HG02798 (cell line): ENCODE measurements around the gene CCDC136.

ENCODE experiments used
- ATAC-seq: cut with Tn5 transposase; IDR thresholded peaks from one replicate; pipeline ENCODE4 v1.9.1; 2021; ENCODE audit warnings: mild to moderate bottlenecking; ENCODE audit not compliant: unreplicated experiment, poor library complexity

Gene CCDC136

DNA sequence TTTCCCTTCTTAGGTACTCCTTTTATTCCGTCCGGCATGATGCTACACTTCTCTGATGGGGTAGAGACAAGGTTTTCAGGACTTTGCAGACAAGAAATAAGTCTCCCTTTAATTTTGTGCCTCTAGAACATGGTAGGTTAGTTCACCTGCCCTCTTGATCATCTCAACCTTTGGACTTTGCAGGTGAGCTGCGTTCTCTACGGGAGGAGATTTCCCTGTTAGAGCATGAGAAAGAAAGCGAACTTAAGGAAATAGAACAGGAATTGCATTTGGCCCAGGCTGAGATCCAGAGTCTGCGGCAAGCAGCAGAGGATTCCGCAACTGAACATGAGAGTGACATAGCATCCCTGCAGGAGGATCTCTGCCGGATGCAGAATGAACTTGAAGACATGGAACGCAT, 9.2 kb downstream of the CCDC136 start:
- ATAC-seq, result no peak

DNA sequence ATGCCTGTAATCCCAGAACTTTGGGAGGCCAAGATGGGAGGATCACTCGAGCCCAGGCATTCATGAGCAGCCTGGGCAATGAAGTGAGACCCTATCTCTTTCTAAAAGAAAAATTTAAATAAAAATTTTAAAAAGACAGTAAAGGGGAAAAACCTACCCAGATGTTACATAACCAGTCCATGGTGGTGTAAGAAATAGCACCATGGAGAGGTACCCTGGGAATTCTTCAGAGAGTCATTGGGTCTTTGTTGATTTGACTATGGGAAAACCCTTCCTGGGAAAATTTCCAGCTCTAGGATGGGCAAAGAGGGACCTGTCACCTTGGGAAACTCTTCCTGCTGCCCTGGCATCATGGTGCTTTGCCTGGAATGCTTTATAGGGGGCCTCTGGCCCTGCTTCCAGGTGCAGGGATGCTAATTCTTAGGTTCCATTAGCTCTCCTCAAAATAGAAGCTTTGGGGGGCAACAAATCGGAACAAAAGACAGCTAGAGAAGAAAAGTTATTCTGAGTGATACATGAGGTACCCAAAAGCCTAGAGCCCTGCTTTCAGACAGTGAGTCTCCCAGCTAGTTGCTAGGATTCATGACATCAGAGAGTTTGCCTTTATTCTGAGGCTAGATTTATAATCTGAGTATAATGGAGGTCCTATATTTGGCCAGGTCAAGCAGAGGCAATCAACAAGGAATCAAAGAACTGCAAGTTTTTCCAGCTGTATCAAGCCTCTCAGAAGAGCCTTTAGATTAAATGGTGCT, 10.1 kb downstream of the CCDC136 start:
- ATAC-seq, result no peak

DNA sequence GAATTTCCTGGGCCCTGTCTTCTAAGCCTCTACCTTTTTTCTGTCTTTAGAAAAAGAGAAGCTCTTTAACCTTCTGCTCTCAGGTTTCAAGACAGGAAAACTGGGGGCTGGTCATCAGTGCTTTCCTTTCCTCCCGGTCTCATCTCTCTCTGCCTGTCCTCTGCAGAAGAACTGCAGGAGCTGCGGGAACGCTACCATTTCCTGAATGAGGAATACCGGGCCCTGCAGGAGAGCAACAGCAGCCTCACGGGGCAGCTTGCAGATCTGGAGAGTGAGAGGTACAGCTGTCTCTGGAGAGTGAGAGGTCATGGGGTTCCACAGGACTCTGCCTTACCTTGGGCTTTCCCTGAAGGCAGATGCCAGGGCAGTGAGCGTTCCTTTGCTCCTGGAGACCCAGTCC, 12.7 kb downstream of the CCDC136 start:
- ATAC-seq, result no peak

DNA sequence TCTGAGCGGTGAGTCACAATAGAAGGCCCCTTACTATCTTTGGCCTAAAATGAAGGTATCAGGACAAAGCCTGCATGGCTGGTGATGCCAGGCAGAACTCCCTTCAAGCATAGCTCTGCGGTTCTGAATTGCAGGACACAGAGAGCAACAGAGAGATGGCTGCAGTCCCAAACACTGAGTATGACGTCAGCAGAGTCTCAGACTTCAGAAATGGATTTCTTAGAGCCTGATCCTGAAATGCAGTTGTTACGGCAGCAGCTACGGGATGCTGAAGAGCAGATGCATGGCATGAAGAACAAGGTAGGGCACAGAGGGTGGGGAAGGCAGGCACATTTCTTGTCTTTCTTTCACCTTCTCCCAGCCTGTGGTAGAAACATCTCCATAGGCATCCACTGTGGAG, 13.5 kb downstream of the CCDC136 start:
- no peak for ATAC-seq

- ATAC-seq, result no peak
Measured at GRCh38 chr7:128807191-128807590, 15.4 kb downstream of the CCDC136 start.

DNA sequence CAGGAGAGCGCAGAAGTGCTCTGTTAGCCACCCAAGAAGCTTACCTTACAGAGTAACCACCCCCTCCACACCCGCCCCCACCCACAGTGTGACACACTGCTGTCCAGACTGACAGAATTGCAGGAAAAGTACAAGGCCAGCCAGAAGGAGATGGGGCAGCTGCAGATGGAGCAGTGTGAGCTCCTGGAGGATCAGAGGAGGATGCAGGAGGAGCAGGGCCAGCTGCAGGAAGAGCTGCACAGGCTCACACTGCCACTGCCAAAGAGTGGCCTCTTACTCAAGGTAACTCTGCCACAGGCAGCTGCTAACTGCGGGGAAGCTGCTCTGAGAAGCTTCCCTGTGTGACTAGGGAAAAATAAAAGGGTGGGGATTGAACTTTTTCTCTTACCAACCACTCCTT, 17.6 kb downstream of the CCDC136 start:
- ATAC-seq, result no peak

- ATAC-seq, result no peak
Measured at GRCh38 chr7:128810473-128810872, 18.7 kb downstream of the CCDC136 start.

GRCh38 chr7:128810997-128811396, 19.2 kb downstream of the CCDC136 start:
- ATAC-seq, result no peak

- ATAC-seq, result no peak
Measured at GRCh38 chr7:128811631-128812430, 20.1 kb downstream of the CCDC136 start.

GRCh38 chr7:128812514-128813168, 20.9 kb downstream of the CCDC136 start:
- ATAC-seq, result no peak

DNA sequence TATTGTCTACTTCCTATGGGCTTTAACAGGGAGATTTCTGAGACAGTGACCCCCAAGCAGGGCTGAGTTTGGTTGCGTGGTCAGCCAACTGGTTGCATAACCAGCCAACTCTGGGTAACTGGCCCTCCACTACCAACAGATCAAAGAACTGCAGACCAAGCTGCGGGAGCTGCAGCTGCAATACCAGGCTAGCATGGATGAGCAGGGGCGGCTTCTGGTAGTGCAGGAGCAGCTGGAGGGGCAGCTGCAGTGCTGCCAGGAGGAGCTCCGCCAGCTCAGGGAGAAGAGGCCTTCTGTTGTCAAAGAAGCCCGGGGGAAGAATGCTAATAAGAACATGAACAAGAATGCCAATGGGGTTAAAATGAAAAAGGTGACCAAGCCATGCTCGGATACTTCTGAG, 22.7 kb downstream of the CCDC136 start:
- no peak for ATAC-seq

DNA sequence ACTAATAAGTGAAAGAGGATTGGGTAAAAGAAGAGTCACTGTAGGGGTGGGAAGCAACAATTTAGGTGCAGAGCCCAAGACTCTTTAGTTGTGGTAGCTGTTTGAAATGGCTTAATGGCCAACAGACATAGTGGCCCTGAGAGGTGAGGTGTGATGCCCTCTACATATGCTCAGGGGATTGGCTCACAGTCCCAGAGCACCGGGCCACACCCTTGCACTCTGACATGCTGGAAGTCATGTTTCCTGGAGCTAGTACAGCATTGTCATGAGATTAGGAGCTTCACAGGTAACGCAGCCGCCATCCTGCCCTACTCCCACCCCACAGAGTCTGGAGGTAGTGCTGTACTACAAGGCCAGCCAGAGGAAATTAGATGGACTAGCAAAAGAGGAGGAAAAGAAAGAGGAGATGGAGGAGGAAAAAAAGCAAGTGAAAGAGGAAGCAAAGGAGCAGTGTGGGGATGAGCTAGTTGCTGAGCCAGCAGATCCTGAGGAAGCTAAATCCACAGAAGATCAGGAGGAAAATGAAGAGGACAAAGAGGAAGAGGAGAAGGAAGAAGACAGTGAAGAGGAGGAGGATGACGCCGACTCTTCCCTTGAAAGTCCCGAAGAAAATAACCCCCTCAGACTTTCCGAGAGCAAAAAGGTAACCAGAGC, 23.6 kb downstream of the CCDC136 start:
- no peak for ATAC-seq

DNA sequence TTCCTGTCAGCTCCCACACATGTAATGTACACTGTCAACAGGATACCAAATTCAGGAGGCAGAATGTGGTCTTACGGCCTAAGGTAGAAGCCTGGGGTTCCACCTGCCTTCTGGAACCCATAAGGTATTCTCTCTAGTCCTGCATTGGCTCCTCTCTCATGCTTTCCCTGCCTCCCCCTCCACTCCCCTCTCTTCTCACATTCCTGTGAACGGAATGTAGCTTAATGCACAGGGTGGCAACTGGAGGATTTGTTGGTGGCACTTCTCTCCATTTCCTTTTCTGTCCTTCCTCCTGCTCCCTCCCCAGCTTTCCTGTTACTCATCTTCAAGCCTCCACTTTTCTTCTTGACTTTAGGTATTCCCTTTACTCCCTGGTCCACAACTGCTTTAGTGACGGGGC, 26.9 kb downstream of the CCDC136 start:
- ATAC-seq, result no peak

DNA sequence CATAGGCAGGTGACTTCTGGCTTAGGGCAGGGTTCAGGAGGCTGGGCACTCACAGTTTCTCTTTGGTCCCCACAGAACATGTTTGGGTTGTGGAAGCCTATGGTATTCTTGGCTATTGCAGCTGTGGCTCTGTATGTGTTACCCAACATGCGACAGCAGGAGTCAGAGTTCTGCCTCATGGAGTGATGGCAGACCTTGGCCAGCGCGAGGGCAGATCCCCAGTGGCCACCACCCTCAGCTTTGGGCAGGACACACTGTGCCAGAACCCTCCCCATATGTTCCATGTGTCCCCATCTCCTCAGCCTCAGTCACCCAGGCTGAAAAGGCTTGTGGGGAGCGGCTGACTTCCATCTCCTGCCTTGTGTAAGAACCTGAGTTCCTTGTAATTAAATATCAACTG, 30.0 kb downstream of the CCDC136 start:
- ATAC-seq, result no peak

- no peak for ATAC-seq
Measured at GRCh38 chr7:128826512-128826911, 34.7 kb downstream of the CCDC136 start.

GRCh38 chr7:128826916-128827247, 35.1 kb downstream of the CCDC136 start:
- ATAC-seq, result no peak

- ATAC-seq, result no peak
Measured at GRCh38 chr7:128827248-128827958, 35.6 kb downstream of the CCDC136 start.

DNA sequence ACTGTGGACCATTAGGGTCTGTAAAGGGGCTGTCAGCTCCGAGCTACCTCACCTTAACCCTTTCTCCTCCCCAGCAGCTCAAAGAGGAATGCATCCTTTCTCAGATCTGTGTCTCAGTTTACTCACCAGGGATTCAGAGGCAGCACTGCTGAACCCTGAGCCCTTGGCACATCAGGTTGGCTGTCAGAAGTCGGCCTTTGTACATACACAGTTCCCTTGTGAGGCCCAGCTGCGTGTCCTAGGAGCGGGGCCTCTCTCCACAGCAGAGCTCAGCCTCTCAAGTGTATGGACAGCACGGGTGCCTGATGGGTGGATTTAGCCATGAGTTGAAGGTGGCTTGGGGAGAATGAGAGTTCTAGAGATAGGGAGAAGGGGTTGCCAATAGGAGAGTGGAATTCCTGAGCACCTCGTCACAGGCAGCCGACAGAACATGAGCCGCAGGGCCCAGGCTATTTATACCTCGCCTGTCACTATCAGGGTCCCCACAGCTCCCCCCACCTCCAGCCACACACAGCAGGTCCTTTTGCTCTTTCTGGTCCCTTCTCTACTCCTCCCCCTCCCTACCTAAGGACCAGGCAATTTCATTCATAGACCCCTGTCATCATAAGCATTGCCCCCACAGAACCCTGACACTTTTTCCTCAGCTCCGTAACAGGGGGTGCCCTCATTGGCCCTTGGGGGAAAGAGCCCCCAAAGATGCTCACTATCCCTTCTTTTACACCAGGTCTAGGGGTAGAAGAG, 36.4 kb downstream of the CCDC136 start:
- no peak for ATAC-seq

GRCh38 chr7:128829391-128830166, 37.8 kb downstream of the CCDC136 start:
- no peak for ATAC-seq
